Naive B cell (primary cell): ENCODE data around the gene EGFLAM. TPM values are rescaled to one million over a fixed set of nuclear protein-coding genes. Genes with fewer than 3 reads are reported as not detected.

Source experiments
- ATAC-seq, 2 donors: fragments of 150-1000 bp; cut with Tn5 transposase; 2 replicates each; pipeline ENCODE4 v1.10.0; 2021; ENCODE audit warnings: low read depth in 2 of 2, mild to moderate bottlenecking in 2 of 2, moderate library complexity in 2 of 2
- DNase-seq: peaks from one replicate; pipeline ENCODE4 v3.0.0; 2022
- H3K27ac Mint-ChIP-seq, 6 donors: one replicate each; pipeline ENCODE4 v1.8.0; 2020 to 2022; ENCODE audit warnings: mild to moderate bottlenecking in 6 of 6, mixed read lengths in 6 of 6, moderate library complexity in 5 of 6, inconsistent platforms in 2 of 6
- H3K27me3 Mint-ChIP-seq, 3 donors: one replicate each; pipeline ENCODE4 v1.8.0; 2021 to 2022; ENCODE audit warnings: mixed read lengths in 3 of 3, mild to moderate bottlenecking in 1 of 3
- H3K36me3 Mint-ChIP-seq, 2 donors: one replicate each; pipeline ENCODE4 v1.8.0; 2020 to 2022; ENCODE audit warnings: mixed read lengths in 2 of 2, inconsistent platforms in 1 of 2, mild to moderate bottlenecking in 1 of 2
- H3K4me1 Mint-ChIP-seq, 3 donors: one replicate each; pipeline ENCODE4 v1.8.0; 2020 to 2022; ENCODE audit warnings: mixed read lengths in 3 of 3, inconsistent platforms in 1 of 3, mild to moderate bottlenecking in 1 of 3, moderate library complexity in 1 of 3
- H3K4me3 Mint-ChIP-seq, 8 donors: one replicate each; pipeline ENCODE4 v1.8.0; 2020 to 2022; ENCODE audit warnings: mild to moderate bottlenecking in 8 of 8, mixed read lengths in 8 of 8, moderate library complexity in 8 of 8, inconsistent platforms in 2 of 8
- H3K9me3 Mint-ChIP-seq, 7 donors: one replicate each; pipeline ENCODE4 v1.8.0; 2020 to 2022; ENCODE audit warnings: mixed read lengths in 7 of 7, mild to moderate bottlenecking in 5 of 7, inconsistent platforms in 2 of 7, moderate library complexity in 1 of 7
- polyA plus RNA-seq, 6 donors: library from polyadenylated mRNA; unstranded; fragments of 300-500 nt; fragmentation: Illumina TruSeq; gene quantifications; one replicate each; pipeline ENCODE4 v1.2.3, GENCODE V29; 2021; ENCODE audit warnings: low read depth in 6 of 6

EGFLAM gene
- polyA plus RNA-seq, 6 donors from 2014 or later: not detected

DNA sequence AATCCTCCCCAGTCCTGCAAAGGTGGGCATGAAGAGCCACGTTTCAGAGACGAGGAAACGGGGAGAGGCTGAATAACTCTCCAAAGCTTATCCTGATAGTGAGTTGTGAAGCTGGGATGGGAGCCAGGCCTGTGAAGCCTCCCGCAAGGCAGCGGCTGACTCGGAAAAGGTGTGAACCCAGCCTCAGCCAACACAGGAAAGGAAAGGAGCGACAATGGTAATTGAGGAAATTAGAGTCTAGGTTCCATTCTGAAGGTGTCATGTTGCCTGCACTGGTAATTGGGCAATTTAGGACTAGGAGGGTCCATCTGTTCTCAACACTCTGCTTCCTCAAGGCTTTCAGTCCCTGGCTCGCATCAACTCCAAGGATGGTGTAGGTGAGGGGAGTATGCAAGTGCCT is 214.6 kb downstream of the EGFLAM start:
- DNase-seq: no peak
- no peaks in the 10 kb centered on the region for H3K4me1 Mint-ChIP-seq
- no peaks in the 10 kb centered on the region for H3K36me3 Mint-ChIP-seq
- H3K4me3 Mint-ChIP-seq: no peak overlapping the region
- ATAC-seq: no peak
- H3K27ac Mint-ChIP-seq: no peak overlapping the region
- H3K27me3 Mint-ChIP-seq: peaks cover 54 to 67% (median 65%) of the 10 kb centered on the region in 3 donors
- peaks cover 0 to 2% (median 0%) of the 10 kb centered on the region in 7 donors for H3K9me3 Mint-ChIP-seq

DNA sequence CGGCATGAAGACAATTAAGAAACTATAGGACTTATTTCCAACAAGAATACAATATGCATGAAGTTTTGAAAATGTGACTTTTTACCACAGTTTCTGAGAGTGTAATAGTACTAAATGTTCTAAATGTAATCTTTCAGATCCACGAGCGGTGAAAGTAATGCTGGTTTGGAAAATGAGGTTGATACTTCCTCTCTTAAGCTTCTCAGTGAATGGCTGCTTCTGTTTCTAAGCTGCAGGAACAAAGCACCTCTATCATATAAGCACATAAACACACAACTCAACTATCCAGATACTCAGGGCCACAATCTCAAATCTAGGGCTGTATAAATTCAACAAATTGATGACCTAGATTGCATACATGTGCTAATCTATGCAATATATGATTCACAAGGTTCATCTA is 219.8 kb downstream of the EGFLAM start:
- no peak overlapping the region for H3K4me3 Mint-ChIP-seq
- no peaks in the 10 kb centered on the region for H3K36me3 Mint-ChIP-seq
- H3K27ac Mint-ChIP-seq: no peak overlapping the region
- DNase-seq (no peak), ATAC-seq (no peak)
- H3K9me3 Mint-ChIP-seq: no peaks in the 10 kb centered on the region
- H3K27me3 Mint-ChIP-seq: peaks cover 44 to 52% (median 46%) of the 10 kb centered on the region in 3 donors
- H3K4me1 Mint-ChIP-seq: no peaks in the 10 kb centered on the region

DNA sequence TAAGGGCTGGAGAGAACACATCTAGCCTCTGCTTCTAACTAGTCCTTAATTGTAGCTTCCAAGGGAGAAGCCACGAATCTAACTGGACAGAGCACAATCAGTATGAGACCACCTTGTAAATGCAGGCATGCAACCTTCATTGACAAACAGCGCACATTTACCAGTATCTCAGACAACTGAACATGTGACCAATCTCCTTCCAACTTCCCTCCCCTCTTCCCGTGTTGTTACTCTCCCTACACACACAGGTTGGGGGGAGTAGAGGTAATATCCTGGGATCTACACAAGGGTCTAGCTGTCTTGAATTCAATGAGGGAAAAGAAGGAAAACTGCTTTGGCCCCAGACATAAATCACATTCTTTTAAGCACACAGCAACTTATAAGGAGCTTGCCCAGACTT is 220.5 kb downstream of the EGFLAM start:
- DNase-seq (no peak), ATAC-seq (no peak)
- H3K27me3 Mint-ChIP-seq: peaks cover 42 to 49% (median 43%) of the 10 kb centered on the region in 3 donors
- peaks cover 0 to 1% (median 0%) of the 10 kb centered on the region in 7 donors for H3K9me3 Mint-ChIP-seq
- H3K27ac Mint-ChIP-seq: no peak overlapping the region
- no peaks in the 10 kb centered on the region for H3K4me1 Mint-ChIP-seq
- H3K36me3 Mint-ChIP-seq: no peaks in the 10 kb centered on the region
- no peak overlapping the region for H3K4me3 Mint-ChIP-seq

DNA sequence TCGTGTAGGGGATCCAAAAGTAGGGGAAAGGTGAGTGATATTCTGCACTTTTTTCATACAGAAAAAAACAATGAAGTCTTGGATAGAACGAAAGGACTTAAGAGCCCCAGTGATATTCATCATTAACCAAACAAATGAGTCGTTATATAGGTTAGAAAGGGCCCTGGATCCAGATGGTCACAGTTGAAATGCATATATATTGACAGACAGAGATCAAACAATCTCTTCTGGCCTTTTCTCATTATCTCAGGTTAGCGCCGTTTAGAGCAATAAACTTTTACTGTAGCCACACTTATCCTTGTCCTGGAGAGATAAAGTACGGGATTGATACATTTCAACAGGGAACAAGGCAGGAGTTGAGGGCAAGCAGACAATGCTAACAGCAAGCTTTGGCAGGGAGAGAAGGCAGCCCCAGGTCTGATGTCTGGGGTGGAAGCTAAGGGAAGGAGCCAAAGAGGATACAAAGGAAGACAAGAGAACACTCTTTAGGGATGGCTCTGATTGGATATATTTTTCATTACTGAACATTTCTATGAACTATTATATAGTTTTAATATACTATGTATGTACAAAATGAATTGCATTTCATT is 221.1 kb downstream of the EGFLAM start:
- no peak overlapping the region for H3K4me3 Mint-ChIP-seq
- H3K36me3 Mint-ChIP-seq: no peaks in the 10 kb centered on the region
- ATAC-seq (no peak), DNase-seq (no peak)
- peaks cover 0 to 4% (median 0%) of the 10 kb centered on the region in 7 donors for H3K9me3 Mint-ChIP-seq
- peaks cover 41 to 48% (median 43%) of the 10 kb centered on the region in 3 donors for H3K27me3 Mint-ChIP-seq
- H3K4me1 Mint-ChIP-seq: no peaks in the 10 kb centered on the region
- H3K27ac Mint-ChIP-seq: no peak overlapping the region

DNA sequence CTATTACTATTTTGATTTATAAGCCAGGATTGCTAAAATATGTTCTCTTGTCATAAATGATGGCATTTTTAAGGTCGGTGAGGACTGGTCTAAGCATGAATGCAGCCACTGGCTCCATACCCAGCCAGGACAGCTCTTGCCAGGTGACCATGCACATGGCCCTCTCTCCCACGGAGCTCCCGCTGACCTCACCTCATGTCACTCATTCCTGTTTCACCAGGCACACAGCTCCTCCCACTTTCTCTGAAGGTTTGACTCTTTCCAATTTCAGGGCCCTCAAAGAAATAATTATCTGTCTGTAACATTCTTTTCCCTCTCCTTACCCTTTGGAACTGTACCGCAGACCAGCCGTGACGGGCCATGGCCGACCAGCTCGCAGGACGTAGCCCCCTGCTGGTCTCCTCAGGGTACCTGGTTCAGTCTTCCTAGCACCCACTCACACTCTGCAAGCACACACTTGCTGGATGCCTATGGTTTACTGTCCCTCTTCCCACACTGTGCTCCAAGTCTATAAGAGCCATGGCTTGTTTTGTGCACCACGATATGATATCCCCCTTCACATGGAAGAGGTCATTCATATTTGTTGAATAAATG is 225.5 kb downstream of the EGFLAM start:
- ATAC-seq (no peak), DNase-seq (no peak)
- H3K9me3 Mint-ChIP-seq: peaks cover 0 to 7% (median 0%) of the 10 kb centered on the region in 7 donors
- no peaks in the 10 kb centered on the region for H3K36me3 Mint-ChIP-seq
- peaks cover 41 to 55% (median 51%) of the 10 kb centered on the region in 3 donors for H3K27me3 Mint-ChIP-seq
- no peaks in the 10 kb centered on the region for H3K4me1 Mint-ChIP-seq
- no peak overlapping the region for H3K4me3 Mint-ChIP-seq
- H3K27ac Mint-ChIP-seq: no peak overlapping the region

DNA sequence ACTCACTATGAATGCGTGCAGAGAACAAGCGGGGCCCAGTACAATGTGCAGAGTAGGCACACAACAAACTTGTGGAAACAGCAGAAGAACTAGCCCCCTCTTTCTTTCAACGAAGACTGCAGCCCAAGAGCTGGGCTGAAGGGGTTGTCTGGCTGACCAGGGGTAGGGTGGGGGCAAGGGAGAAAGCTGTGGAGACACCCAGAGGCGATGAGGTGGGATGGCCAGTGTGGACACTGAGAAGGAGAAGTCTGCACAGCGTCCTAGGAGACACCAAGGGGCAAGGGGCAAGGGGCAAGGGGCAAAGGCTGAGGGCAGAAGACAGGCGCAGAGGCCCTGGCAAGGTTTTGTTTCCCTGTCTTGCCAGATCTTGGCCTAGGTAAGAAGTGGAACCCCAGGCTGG is 235.8 kb downstream of the EGFLAM start:
- Mint-ChIP-seq H3K4me1 (no peaks in the 10 kb centered on the region), H3K4me3 (no peak overlapping the region), H3K9me3 (peaks cover 0 to 2% (median 0%) of the 10 kb centered on the region in 7 donors), H3K27me3 (peaks cover 36 to 49% (median 49%) of the 10 kb centered on the region in 3 donors), H3K27ac (no peak overlapping the region), H3K36me3 (no peaks in the 10 kb centered on the region)
- ATAC-seq (no peak), DNase-seq (no peak)

DNA sequence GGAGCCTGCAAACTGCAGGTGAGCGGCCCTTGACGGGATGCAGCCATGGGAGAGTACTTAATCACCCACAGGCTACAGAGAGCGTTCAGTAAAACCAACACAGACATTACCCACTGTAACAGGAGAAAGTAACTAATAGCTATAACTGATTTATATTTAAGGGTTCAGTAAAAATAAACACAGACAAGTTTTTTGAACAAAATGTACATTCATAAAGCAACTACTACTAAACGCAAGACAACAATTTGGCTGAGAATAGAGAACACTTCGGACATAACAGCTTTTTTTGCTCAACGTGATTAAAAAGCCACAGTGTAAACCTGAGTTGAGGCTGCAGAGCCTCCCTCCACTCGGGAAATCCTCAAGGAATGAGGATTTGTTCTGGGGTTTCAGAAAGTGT is 236.4 kb downstream of the EGFLAM start:
- no peaks in the 10 kb centered on the region for H3K36me3 Mint-ChIP-seq
- no peak overlapping the region for H3K27ac Mint-ChIP-seq
- H3K4me3 Mint-ChIP-seq: no peak overlapping the region
- H3K9me3 Mint-ChIP-seq: peaks cover 0 to 2% (median 0%) of the 10 kb centered on the region in 7 donors
- peaks cover 38 to 52% (median 52%) of the 10 kb centered on the region in 3 donors for H3K27me3 Mint-ChIP-seq
- H3K4me1 Mint-ChIP-seq: no peaks in the 10 kb centered on the region
- ATAC-seq: no peak
- DNase-seq: no peak

DNA sequence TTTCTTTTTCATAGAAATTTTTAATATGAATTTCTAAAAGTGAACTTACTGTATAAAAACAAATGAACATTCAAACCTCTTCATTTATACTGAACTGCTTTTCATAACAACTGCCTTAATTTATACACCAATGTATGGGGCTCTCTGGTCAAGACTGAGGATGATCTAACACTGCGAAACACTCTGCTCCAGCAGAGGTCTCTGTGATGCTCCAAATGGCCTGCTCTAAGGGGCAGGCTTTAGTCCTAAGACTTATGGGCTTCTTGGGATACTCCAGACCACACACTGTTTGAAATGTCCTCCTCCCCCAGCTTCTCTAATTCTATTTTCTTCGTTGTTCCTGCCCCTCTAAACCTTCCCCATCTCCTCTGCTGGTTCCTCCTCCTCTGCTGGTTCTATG is 239.6 kb downstream of the EGFLAM start:
- Mint-ChIP-seq H3K27ac (no peak overlapping the region), H3K4me1 (no peaks in the 10 kb centered on the region), H3K9me3 (no peaks in the 10 kb centered on the region), H3K27me3 (peaks cover 35 to 39% (median 35%) of the 10 kb centered on the region in 3 donors), H3K4me3 (no peak overlapping the region), H3K36me3 (no peaks in the 10 kb centered on the region)
- ATAC-seq (no peak), DNase-seq (no peak)

DNA sequence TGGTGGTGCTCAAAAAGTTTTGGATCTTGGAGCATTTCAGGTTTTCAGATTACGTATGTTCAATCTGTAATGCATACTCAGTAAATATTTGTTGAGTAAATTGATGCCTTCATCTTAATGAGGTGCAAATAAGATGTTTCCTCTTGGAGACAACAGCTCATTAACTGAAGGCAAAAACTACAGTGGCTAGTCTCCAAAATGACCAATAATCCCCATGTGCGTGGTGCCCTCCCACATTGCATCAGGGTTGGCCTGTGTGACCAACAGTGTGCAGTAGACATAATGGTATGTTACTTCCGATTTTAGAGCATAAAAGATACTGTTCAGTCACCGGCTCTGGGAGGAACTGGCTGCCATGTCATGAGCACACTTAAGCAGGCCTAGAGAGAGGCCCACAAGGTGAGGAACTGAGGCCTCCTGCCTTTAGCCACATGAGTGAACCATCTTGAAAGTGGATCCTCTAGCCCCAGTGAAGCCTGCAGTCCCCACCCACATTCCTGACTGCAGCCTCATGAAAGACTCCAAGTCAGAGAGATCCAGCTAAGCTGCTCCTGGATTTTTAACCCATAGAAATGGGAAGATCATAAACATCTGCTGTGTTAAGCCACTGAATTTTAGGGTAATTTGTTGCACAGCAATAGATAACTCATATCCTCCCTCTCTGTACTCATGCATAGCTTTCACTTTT is 242.4 kb downstream of the EGFLAM start:
- no peak overlapping the region for H3K4me3 Mint-ChIP-seq
- no peak for ATAC-seq
- H3K9me3 Mint-ChIP-seq: no peaks in the 10 kb centered on the region
- DNase-seq: no peak
- no peak overlapping the region for H3K27ac Mint-ChIP-seq
- H3K4me1 Mint-ChIP-seq: no peaks in the 10 kb centered on the region
- H3K27me3 Mint-ChIP-seq: peaks cover 22 to 33% (median 31%) of the 10 kb centered on the region in 3 donors
- H3K36me3 Mint-ChIP-seq: no peaks in the 10 kb centered on the region

DNA sequence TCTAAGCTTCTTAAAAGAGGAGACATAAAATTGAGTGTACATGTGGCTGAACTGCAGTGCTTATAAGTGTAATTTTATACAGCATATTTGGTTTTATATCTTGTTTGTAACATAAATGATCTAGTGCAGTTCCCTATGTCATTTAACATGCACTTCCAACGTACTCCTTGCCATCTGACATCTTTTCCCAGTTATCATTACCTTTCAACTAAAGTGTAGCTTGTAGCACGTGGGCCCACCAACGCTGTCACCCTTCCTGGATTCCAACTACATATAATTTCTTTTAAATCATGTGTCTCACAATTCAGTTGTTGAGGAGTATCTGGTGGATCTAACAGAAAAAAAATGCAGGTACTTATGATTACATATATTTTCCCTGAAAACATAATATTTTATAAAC is 247.9 kb downstream of the EGFLAM start:
- peaks cover 22 to 26% (median 23%) of the 10 kb centered on the region in 3 donors for H3K27me3 Mint-ChIP-seq
- no peak for ATAC-seq
- no peaks in the 10 kb centered on the region for H3K36me3 Mint-ChIP-seq
- DNase-seq: no peak
- H3K27ac Mint-ChIP-seq: no peak overlapping the region
- no peak overlapping the region for H3K4me3 Mint-ChIP-seq
- H3K9me3 Mint-ChIP-seq: no peaks in the 10 kb centered on the region
- no peaks in the 10 kb centered on the region for H3K4me1 Mint-ChIP-seq

DNA sequence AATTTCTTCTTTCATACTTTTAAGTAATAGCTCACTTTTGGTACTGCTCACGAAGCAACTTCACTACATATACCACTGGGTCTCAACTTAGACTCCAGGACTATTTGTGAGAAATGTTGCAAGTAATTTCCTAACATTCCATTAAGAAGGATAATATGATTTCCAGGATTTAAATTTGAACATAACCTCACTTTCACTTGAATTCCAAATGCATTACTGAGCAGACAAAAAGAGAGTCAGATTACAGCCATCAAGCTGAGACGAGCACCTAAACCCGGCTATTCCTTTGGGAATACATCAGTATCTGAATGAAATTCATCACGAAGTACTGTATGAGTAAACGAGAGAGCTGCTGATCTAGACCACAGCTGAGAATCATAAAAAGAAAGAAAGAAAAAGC is 250.8 kb downstream of the EGFLAM start:
- DNase-seq (no peak), ATAC-seq (no peak)
- H3K4me3 Mint-ChIP-seq: no peak overlapping the region
- H3K9me3 Mint-ChIP-seq: no peaks in the 10 kb centered on the region
- peaks cover 21 to 29% (median 27%) of the 10 kb centered on the region in 3 donors for H3K27me3 Mint-ChIP-seq
- no peaks in the 10 kb centered on the region for H3K36me3 Mint-ChIP-seq
- H3K27ac Mint-ChIP-seq: no peak overlapping the region
- no peaks in the 10 kb centered on the region for H3K4me1 Mint-ChIP-seq
